ENCODE data around the gene DMD.

Gene DMD

DNA sequence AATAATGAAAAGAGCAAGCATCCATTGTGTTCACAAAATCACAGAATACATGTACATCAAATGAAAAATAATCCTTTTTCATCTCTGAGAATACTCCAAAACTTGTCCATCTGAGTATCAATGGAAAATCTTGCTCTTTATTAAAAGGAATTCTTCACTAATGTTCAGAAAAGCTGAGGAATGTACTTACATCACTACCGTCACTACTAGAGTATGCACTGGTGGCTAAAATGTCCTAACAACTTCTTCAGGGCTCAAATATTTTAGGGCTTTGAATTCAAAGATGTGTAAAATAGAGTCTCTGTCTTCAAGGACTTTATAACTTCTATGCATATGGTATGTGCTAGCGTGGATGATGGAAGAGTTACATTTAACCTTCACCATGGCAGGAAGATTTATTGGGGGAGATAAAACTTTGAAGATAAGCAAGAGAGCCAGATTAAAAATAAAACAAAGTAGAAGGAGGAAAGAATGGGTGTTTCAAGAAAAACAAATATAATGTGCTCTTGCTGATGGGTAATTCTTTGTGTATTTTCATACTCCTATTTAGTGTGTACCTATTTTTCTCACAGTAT, 55.1 kb downstream of the DMD start:
- H3K9me3 ChIP-seq (ENCODE audit: control insufficient read depth in 2 of 2, low read length in 2 of 2): no peaks in the 10 kb centered on the region
- H3K36me3 ChIP-seq (ENCODE audit: control insufficient read depth in 2 of 2, insufficient read depth in 2 of 2, low read length in 2 of 2): no peaks in the 10 kb centered on the region
- no peak overlapping the region for H3K27ac ChIP-seq (ENCODE audit: low read length)
- H3K4me1 ChIP-seq (ENCODE audit: control insufficient read depth, insufficient read depth, low read length): no peaks in the 10 kb centered on the region
- no peaks in the 10 kb centered on the region for H3K27me3 ChIP-seq (ENCODE audit: control insufficient read depth in 1 of 2, insufficient read depth in 2 of 2, low read length in 2 of 2)
- H3K4me3 ChIP-seq (ENCODE audit: low read length in 2 of 2): no peak overlapping the region
- no peak overlapping the region for H3K9ac ChIP-seq (ENCODE audit: low read length in 2 of 2)

- H3K36me3 ChIP-seq (ENCODE audit: control insufficient read depth in 2 of 2, insufficient read depth in 2 of 2, low read length in 2 of 2): no peaks in the 10 kb centered on the region
- H3K27me3 ChIP-seq (ENCODE audit: control insufficient read depth in 1 of 2, insufficient read depth in 2 of 2, low read length in 2 of 2): no peaks in the 10 kb centered on the region
- no peak overlapping the region for H3K4me3 ChIP-seq (ENCODE audit: low read length in 2 of 2)
- no peaks in the 10 kb centered on the region for H3K4me1 ChIP-seq (ENCODE audit: control insufficient read depth, insufficient read depth, low read length)
- no peaks in the 10 kb centered on the region for H3K9me3 ChIP-seq (ENCODE audit: control insufficient read depth in 2 of 2, low read length in 2 of 2)
- H3K9ac ChIP-seq (ENCODE audit: low read length in 2 of 2): no peak overlapping the region
- H3K27ac ChIP-seq (ENCODE audit: low read length): no peak overlapping the region
Measured at GRCh38 chrX:33149580-33149979, 61.8 kb downstream of the DMD start.

DNA sequence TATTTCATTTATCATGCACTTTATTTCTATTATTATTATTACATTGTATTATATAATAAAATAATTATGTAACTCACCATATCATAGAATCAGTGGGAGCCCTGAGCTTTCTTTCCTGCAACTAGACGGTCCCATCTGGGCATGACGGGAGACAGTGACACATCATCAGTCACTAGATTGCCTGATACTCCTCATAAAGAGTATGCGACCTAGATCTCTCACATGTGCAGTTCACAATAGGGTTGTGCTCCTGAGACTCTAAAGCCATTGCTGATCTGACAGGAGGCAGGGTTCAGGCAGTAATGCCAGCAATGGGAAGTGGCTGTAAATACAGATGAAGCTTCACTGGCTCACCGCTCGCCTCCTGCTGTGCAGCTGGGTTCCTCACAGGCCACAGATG, 62.3 kb downstream of the DMD start:
- Histone ChIP-seq H3K27me3 (ENCODE audit: control insufficient read depth in 1 of 2, insufficient read depth in 2 of 2, low read length in 2 of 2) (no peaks in the 10 kb centered on the region), H3K36me3 (ENCODE audit: control insufficient read depth in 2 of 2, insufficient read depth in 2 of 2, low read length in 2 of 2) (no peaks in the 10 kb centered on the region), H3K9me3 (ENCODE audit: control insufficient read depth in 2 of 2, low read length in 2 of 2) (no peaks in the 10 kb centered on the region), H3K4me1 (ENCODE audit: control insufficient read depth, insufficient read depth, low read length) (no peaks in the 10 kb centered on the region), H3K4me3 (ENCODE audit: low read length in 2 of 2) (no peak overlapping the region), H3K9ac (ENCODE audit: low read length in 2 of 2) (no peak overlapping the region), H3K27ac (ENCODE audit: low read length) (no peak overlapping the region)

GRCh38 chrX:33142331-33142730, 69.0 kb downstream of the DMD start:
- Histone ChIP-seq H3K9me3 (ENCODE audit: control insufficient read depth in 2 of 2, low read length in 2 of 2) (no peaks in the 10 kb centered on the region), H3K4me1 (ENCODE audit: control insufficient read depth, insufficient read depth, low read length) (no peaks in the 10 kb centered on the region), H3K36me3 (ENCODE audit: control insufficient read depth in 2 of 2, insufficient read depth in 2 of 2, low read length in 2 of 2) (no peaks in the 10 kb centered on the region), H3K27ac (ENCODE audit: low read length) (no peak overlapping the region), H3K27me3 (ENCODE audit: control insufficient read depth in 1 of 2, insufficient read depth in 2 of 2, low read length in 2 of 2) (no peaks in the 10 kb centered on the region), H3K4me3 (ENCODE audit: low read length in 2 of 2) (no peak overlapping the region), H3K9ac (ENCODE audit: low read length in 2 of 2) (no peak overlapping the region)

DNA sequence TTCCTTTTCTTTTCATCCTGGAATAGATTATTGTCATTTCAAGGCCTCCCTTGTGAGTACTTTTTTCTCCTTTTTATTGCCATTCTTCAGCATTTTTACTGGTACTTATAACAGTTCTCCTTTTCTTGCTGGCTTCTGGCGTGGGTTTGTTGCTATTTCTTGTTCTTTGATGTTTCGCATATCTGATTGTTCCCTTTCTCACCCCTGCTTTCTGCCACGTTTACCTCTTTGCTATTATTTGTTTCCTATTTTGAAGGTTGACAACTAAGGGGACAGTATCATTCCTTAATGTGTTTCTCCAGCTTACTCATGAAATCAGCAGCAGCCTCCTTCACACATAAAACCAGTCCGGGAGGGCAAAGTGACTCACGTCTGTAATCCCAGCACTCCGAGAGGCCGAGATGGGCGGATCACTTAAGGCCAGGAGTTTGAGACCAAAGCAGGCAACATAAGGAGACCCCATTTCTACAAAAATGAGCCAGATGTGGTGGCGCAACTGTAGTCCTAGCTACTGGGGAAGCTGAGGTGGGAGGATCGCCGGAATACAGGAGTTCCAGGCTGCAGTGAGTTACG, 72.6 kb downstream of the DMD start:
- Histone ChIP-seq H3K9me3 (ENCODE audit: control insufficient read depth in 2 of 2, low read length in 2 of 2) (no peaks in the 10 kb centered on the region), H3K4me3 (ENCODE audit: low read length in 2 of 2) (no peak overlapping the region), H3K36me3 (ENCODE audit: control insufficient read depth in 2 of 2, insufficient read depth in 2 of 2, low read length in 2 of 2) (no peaks in the 10 kb centered on the region), H3K4me1 (ENCODE audit: control insufficient read depth, insufficient read depth, low read length) (no peaks in the 10 kb centered on the region), H3K27me3 (ENCODE audit: control insufficient read depth in 1 of 2, insufficient read depth in 2 of 2, low read length in 2 of 2) (no peaks in the 10 kb centered on the region), H3K27ac (ENCODE audit: low read length) (no peak overlapping the region), H3K9ac (ENCODE audit: low read length in 2 of 2) (no peak overlapping the region)

GRCh38 chrX:33134164-33134563, 77.2 kb downstream of the DMD start:
- H3K27ac ChIP-seq (ENCODE audit: low read length): no peak overlapping the region

GRCh38 chrX:33133320-33133719, 78.0 kb downstream of the DMD start:
- Histone ChIP-seq H3K27ac (ENCODE audit: low read length) (no peak overlapping the region), H3K9me3 (ENCODE audit: control insufficient read depth in 2 of 2, low read length in 2 of 2) (no peaks in the 10 kb centered on the region), H3K4me1 (ENCODE audit: control insufficient read depth, insufficient read depth, low read length) (no peaks in the 10 kb centered on the region), H3K9ac (ENCODE audit: low read length in 2 of 2) (no peak overlapping the region), H3K36me3 (ENCODE audit: control insufficient read depth in 2 of 2, insufficient read depth in 2 of 2, low read length in 2 of 2) (no peaks in the 10 kb centered on the region), H3K27me3 (ENCODE audit: control insufficient read depth in 1 of 2, insufficient read depth in 2 of 2, low read length in 2 of 2) (no peaks in the 10 kb centered on the region), H3K4me3 (ENCODE audit: low read length in 2 of 2) (no peak overlapping the region)

More at GRCh38 chrX:33134164-33134563, 77.2 kb downstream of the DMD start:
- Histone ChIP-seq H3K4me3 (ENCODE audit: low read length in 2 of 2) (no peak overlapping the region), H3K9ac (ENCODE audit: low read length in 2 of 2) (no peak overlapping the region), H3K9me3 (ENCODE audit: control insufficient read depth in 2 of 2, low read length in 2 of 2) (no peaks in the 10 kb centered on the region), H3K4me1 (ENCODE audit: control insufficient read depth, insufficient read depth, low read length) (no peaks in the 10 kb centered on the region), H3K36me3 (ENCODE audit: control insufficient read depth in 2 of 2, insufficient read depth in 2 of 2, low read length in 2 of 2) (no peaks in the 10 kb centered on the region), H3K27me3 (ENCODE audit: control insufficient read depth in 1 of 2, insufficient read depth in 2 of 2, low read length in 2 of 2) (no peaks in the 10 kb centered on the region)

- Histone ChIP-seq H3K9me3 (ENCODE audit: control insufficient read depth in 2 of 2, low read length in 2 of 2) (no peaks in the 10 kb centered on the region), H3K27me3 (ENCODE audit: control insufficient read depth in 1 of 2, insufficient read depth in 2 of 2, low read length in 2 of 2) (no peaks in the 10 kb centered on the region), H3K4me3 (ENCODE audit: low read length in 2 of 2) (no peak overlapping the region), H3K36me3 (ENCODE audit: control insufficient read depth in 2 of 2, insufficient read depth in 2 of 2, low read length in 2 of 2) (no peaks in the 10 kb centered on the region), H3K4me1 (ENCODE audit: control insufficient read depth, insufficient read depth, low read length) (no peaks in the 10 kb centered on the region), H3K9ac (ENCODE audit: low read length in 2 of 2) (no peak overlapping the region), H3K27ac (ENCODE audit: low read length) (no peak overlapping the region)
Measured at GRCh38 chrX:33132569-33132968, 78.8 kb downstream of the DMD start.

DNA sequence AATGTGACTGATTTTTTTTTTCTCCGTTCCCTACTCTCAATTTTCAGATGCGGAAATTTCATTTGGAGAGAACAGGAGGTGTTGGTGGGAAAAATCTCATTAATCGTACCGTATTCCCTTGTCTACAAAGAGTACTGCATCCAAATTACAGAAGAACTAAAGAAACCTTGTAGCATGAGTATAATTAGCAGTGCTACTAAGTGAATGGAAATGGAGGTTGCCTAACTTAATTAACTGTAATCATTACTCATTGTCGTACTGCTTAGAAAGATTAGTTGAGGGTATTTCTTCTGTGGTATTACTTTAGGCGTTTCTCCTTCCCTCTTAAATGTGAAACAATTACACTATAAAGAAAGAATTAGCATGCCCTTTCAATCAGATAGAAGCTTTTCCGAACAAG, 81.7 kb downstream of the DMD start:
- H3K9me3 ChIP-seq (ENCODE audit: control insufficient read depth in 2 of 2, low read length in 2 of 2): no peaks in the 10 kb centered on the region
- no peaks in the 10 kb centered on the region for H3K36me3 ChIP-seq (ENCODE audit: control insufficient read depth in 2 of 2, insufficient read depth in 2 of 2, low read length in 2 of 2)
- H3K4me1 ChIP-seq (ENCODE audit: control insufficient read depth, insufficient read depth, low read length): no peaks in the 10 kb centered on the region
- H3K4me3 ChIP-seq (ENCODE audit: low read length in 2 of 2): no peak overlapping the region
- H3K27ac ChIP-seq (ENCODE audit: low read length): no peak overlapping the region
- H3K9ac ChIP-seq (ENCODE audit: low read length in 2 of 2): no peak overlapping the region
- no peaks in the 10 kb centered on the region for H3K27me3 ChIP-seq (ENCODE audit: control insufficient read depth in 1 of 2, insufficient read depth in 2 of 2, low read length in 2 of 2)

GRCh38 chrX:33128048-33128805, 83.1 kb downstream of the DMD start:
- Histone ChIP-seq H3K9me3 (ENCODE audit: control insufficient read depth in 2 of 2, low read length in 2 of 2) (no peaks in the 10 kb centered on the region), H3K9ac (ENCODE audit: low read length in 2 of 2) (no peak overlapping the region), H3K4me3 (ENCODE audit: low read length in 2 of 2) (no peak overlapping the region), H3K36me3 (ENCODE audit: control insufficient read depth in 2 of 2, insufficient read depth in 2 of 2, low read length in 2 of 2) (no peaks in the 10 kb centered on the region), H3K27ac (ENCODE audit: low read length) (no peak overlapping the region), H3K4me1 (ENCODE audit: control insufficient read depth, insufficient read depth, low read length) (no peaks in the 10 kb centered on the region), H3K27me3 (ENCODE audit: control insufficient read depth in 1 of 2, insufficient read depth in 2 of 2, low read length in 2 of 2) (no peaks in the 10 kb centered on the region)

DNA sequence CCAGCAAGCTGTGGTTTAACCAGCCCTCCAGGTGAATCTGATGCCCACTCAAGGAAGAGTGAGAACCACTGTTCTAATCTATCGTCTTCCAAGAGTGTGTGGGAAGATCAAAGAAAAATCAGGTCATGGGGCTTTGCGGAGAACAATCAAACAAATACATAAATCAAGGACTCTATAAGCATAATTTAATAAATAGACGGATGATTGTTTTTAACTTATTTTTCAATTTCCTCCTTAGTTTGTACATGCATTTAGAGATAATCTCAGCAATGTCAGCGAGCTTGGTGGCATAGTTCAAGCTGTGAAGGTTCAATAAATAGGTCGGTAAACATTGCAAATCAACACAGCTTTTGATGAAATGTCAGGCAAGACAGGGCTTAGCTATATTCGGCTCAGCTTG, 84.9 kb downstream of the DMD start:
- Histone ChIP-seq H3K4me3 (ENCODE audit: low read length in 2 of 2) (no peak overlapping the region), H3K9ac (ENCODE audit: low read length in 2 of 2) (no peak overlapping the region), H3K36me3 (ENCODE audit: control insufficient read depth in 2 of 2, insufficient read depth in 2 of 2, low read length in 2 of 2) (no peaks in the 10 kb centered on the region), H3K9me3 (ENCODE audit: control insufficient read depth in 2 of 2, low read length in 2 of 2) (no peaks in the 10 kb centered on the region), H3K27ac (ENCODE audit: low read length) (no peak overlapping the region), H3K4me1 (ENCODE audit: control insufficient read depth, insufficient read depth, low read length) (peaks cover 3% of the 10 kb centered on the region), H3K27me3 (ENCODE audit: control insufficient read depth in 1 of 2, insufficient read depth in 2 of 2, low read length in 2 of 2) (no peaks in the 10 kb centered on the region)

All from stomach smooth muscle (tissue), 2 donors.